Measurements from ENCODE around the gene CELSR1. TPM values are rescaled to one million over a fixed set of nuclear protein-coding genes. Genes with fewer than 3 reads are reported as not detected.

CELSR1 gene
- total and polyA plus RNA-seq, 2 donors (not counting 1 experiment from before 2014, with no cell fraction given): 30.2 to 34.8 TPM

- Mint-ChIP-seq H3K4me3 (no peak overlapping the region), H3K27me3 (peaks cover 36% of the 10 kb centered on the region), H3K9me3 (ENCODE audit: insufficient read depth) (no peaks in the 10 kb centered on the region), H3K4me1 (no peaks in the 10 kb centered on the region), H3K27ac (no peak overlapping the region)
- Histone ChIP-seq H3K4me3 (ENCODE audit: control extremely low read depth in 1 of 5, extremely low read depth in 1 of 5, insufficient read depth in 1 of 5, low read depth in 2 of 5, low read length in 4 of 5) (no peak overlapping the region), H3K36me3 (replicated peaks in 1 of 2; ENCODE audit: control extremely low read depth in 1 of 2, control insufficient read depth in 1 of 2, extremely low read depth in 1 of 2, insufficient read depth in 2 of 2, low read length in 1 of 2) (no peaks in the 10 kb centered on the region), H3K79me2 (ENCODE audit: control insufficient read depth, insufficient read depth, low read length) (no peaks in the 10 kb centered on the region), H2AFZ (ENCODE audit: insufficient read depth, low read depth, low read length, poor library complexity, severe bottlenecking) (no peak overlapping the region), H3K9me3 (ENCODE audit: control extremely low read depth in 1 of 3, control insufficient read depth in 2 of 3, insufficient read depth in 1 of 3, low read length in 2 of 3) (peaks cover 0 to 14% (median 0%) of the 10 kb centered on the region in 3 donors), H3K4me1 (ENCODE audit: control insufficient read depth in 2 of 2, insufficient read depth in 2 of 2, low read length in 2 of 2) (no peaks in the 10 kb centered on the region), H4K20me1 (ENCODE audit: control insufficient read depth, insufficient read depth, low read length, poor library complexity, severe bottlenecking) (no peaks in the 10 kb centered on the region), H3K4me2 (replicated peaks; ENCODE audit: low read depth, low read length, poor library complexity, severe bottlenecking) (no peak overlapping the region), H3K27ac (ENCODE audit: low read length in 2 of 2) (no peak overlapping the region), H3K27me3 (replicated peaks in 1 of 4; ENCODE audit: control extremely low read depth in 1 of 4, control insufficient read depth in 3 of 4, insufficient read depth in 4 of 4, low read length in 3 of 4) (peaks cover 0 to 17% (median 5%) of the 10 kb centered on the region in 4 experiments), H3K9ac (ENCODE audit: low read length) (no peak overlapping the region)
- WGBS (ENCODE audit: insufficient coverage): 87% methylated on average over 15 of the region's 16 CpGs
- ChIA-PET CTCF (interaction anchor here (4.5 kb wide), 1 partner anchor 164 kb away, joined by 18 read pairs; no protein-coding TSS in a partner anchor), POLR2A (no interaction called here)
- TF ChIP-seq CTCF (IDR thresholded peaks at IDR 0.05) (no peak), EZH2 (IDR thresholded peaks at IDR 0.05; ENCODE audit: borderline replicate concordance, insufficient read depth, low read depth, low read length, poor library complexity, severe bottlenecking) (no peak)
- no peak for DNase-seq
- intact Hi-C loops (cut with micrococcal nuclease): no loop called here
- no peak for ATAC-seq (ENCODE audit: low read depth)
Measured at GRCh38 chr22:46531581-46532175, 5.7 kb downstream of the CELSR1 start.

- Histone ChIP-seq H3K4me1 (ENCODE audit: control insufficient read depth in 2 of 2, insufficient read depth in 2 of 2, low read length in 2 of 2) (no peaks in the 10 kb centered on the region), H3K9me3 (ENCODE audit: control extremely low read depth in 1 of 3, control insufficient read depth in 2 of 3, insufficient read depth in 1 of 3, low read length in 2 of 3) (no peaks in the 10 kb centered on the region), H3K36me3 (replicated peaks in 1 of 2; ENCODE audit: control extremely low read depth in 1 of 2, control insufficient read depth in 1 of 2, extremely low read depth in 1 of 2, insufficient read depth in 2 of 2, low read length in 1 of 2) (no peaks in the 10 kb centered on the region), H3K27me3 (replicated peaks in 1 of 4; ENCODE audit: control extremely low read depth in 1 of 4, control insufficient read depth in 3 of 4, insufficient read depth in 4 of 4, low read length in 3 of 4) (peaks cover 0 to 7% (median 0%) of the 10 kb centered on the region in 4 experiments), H3K4me3 (ENCODE audit: control extremely low read depth in 1 of 5, extremely low read depth in 1 of 5, insufficient read depth in 1 of 5, low read depth in 2 of 5, low read length in 4 of 5) (no peak overlapping the region), H3K4me2 (replicated peaks; ENCODE audit: low read depth, low read length, poor library complexity, severe bottlenecking) (no peak overlapping the region), H3K9ac (ENCODE audit: low read length) (no peak overlapping the region), H4K20me1 (ENCODE audit: control insufficient read depth, insufficient read depth, low read length, poor library complexity, severe bottlenecking) (no peaks in the 10 kb centered on the region), H3K27ac (ENCODE audit: low read length in 2 of 2) (no peak overlapping the region), H2AFZ (ENCODE audit: insufficient read depth, low read depth, low read length, poor library complexity, severe bottlenecking) (no peak overlapping the region), H3K79me2 (ENCODE audit: control insufficient read depth, insufficient read depth, low read length) (no peaks in the 10 kb centered on the region)
- Mint-ChIP-seq H3K4me3 (no peak overlapping the region), H3K27me3 (peaks cover 30% of the 10 kb centered on the region), H3K27ac (no peak overlapping the region), H3K4me1 (no peaks in the 10 kb centered on the region), H3K9me3 (ENCODE audit: insufficient read depth) (no peaks in the 10 kb centered on the region)
- ATAC-seq (ENCODE audit: low read depth) (no peak), DNase-seq (no peak)
- TF ChIP-seq CTCF (IDR thresholded peaks at IDR 0.05) (no peak), EZH2 (IDR thresholded peaks at IDR 0.05; ENCODE audit: borderline replicate concordance, insufficient read depth, low read depth, low read length, poor library complexity, severe bottlenecking) (no peak)
- CTCF ChIA-PET: interaction anchor here (1.7 kb wide), 1 partner anchor 161 kb away, joined by 4 read pairs; no protein-coding TSS in a partner anchor
- POLR2A ChIA-PET: interaction anchor here (0.5 kb wide), 1 partner anchor 195 kb away, joined by 4 read pairs; no protein-coding TSS in a partner anchor
- 36% methylated on average over 10 of the region's 15 CpGs for WGBS (ENCODE audit: insufficient coverage)
- intact Hi-C loops (cut with micrococcal nuclease): no loop called here
Measured at GRCh38 chr22:46528121-46528610, 9.3 kb downstream of the CELSR1 start.
